K562 (cell line): ENCODE data around the gene OR4E2. TPM values are rescaled to one million over a fixed set of nuclear protein-coding genes. Genes with fewer than 3 reads are reported as not detected.

Source experiments
- ATAC-seq: fragments of 200-7000 bp; cut with Tn5 transposase; 3 replicates; pipeline ENCODE4 v1.9.1; 2020; ENCODE audit warnings: moderate library complexity
- BruUV-seq: library from RNA; stranded (reverse); fragments of 400-500 nt; replicated peaks from 2 replicates; lab custom pipeline; 2021; lab: Mats Ljungman, UMichigan
- CTCF ChIA-PET: fragments of 300-600 bp; formaldehyde crosslinking; extraction: SDS; loops from one replicate; lab custom pipeline; 2021; ENCODE audit warnings: low intra/inter-chr PET ratio; lab: Yijun Ruan, JAX
- POLR2A ChIA-PET: fragments of 300-600, 350-650 bp; sonication (Branson Sonifier 250); formaldehyde crosslinking; extraction: SDS; loops from one replicate; lab custom pipeline; 2021; ENCODE audit warnings: antibody characterized with exemption, inconsistent platforms; lab: Yijun Ruan, JAX
- DNase-seq, 4 experiments: peaks; one replicate each; pipeline versions ENCODE4 v3.0.0 to v3.0.0-alpha.2; 2011 to 2018; ENCODE audit warnings: low spot score in 3 of 4, mixed read lengths in 3 of 4; ENCODE audit errors: extremely low read depth in 1 of 4
- FAIRE-seq: peaks from 2 replicates; lab custom pipeline; 2011; peaks lifted over from hg19 to GRCh38; lab: Jason Lieb, UNC
- H2AFZ ChIP-seq: 2 replicates; pipeline ENCODE4 v1.6.0; 2011; ENCODE audit warnings: low read depth, low read length, control low read depth, inconsistent platforms
- H3K27ac ChIP-seq: fragments of 200-600 bp; 3 replicates; pipeline ENCODE4 v1.8.0; 2011; ENCODE audit warnings: low read depth, mild to moderate bottlenecking, control low read depth, inconsistent platforms, low read length, moderate library complexity, mixed read lengths; ENCODE audit errors: extremely low read depth
- H3K27me3 ChIP-seq, 2 experiments: fragments of 300-600 bp in 1 of 2; 2 replicates in 1 of 2; 3 replicates in 1 of 2; pipeline versions ENCODE4 v1.6.0 to v1.8.0; 2011; ENCODE audit warnings: inconsistent platforms in 2 of 2, low read length in 2 of 2, mild to moderate bottlenecking in 1 of 2, mixed read lengths in 1 of 2, moderate library complexity in 1 of 2; ENCODE audit not compliant: control insufficient read depth in 2 of 2, insufficient read depth in 2 of 2
- H3K36me3 ChIP-seq: fragments of 300-600 bp; 3 replicates; pipeline ENCODE4 v1.8.0; 2011; ENCODE audit warnings: mild to moderate bottlenecking, low read length, inconsistent platforms; ENCODE audit not compliant: control insufficient read depth, insufficient read depth
- H3K4me1 ChIP-seq, 2 experiments: fragments of 200-600 bp in 1 of 2; replicated peaks in 1 of 2; 2 replicates in 1 of 2; 3 replicates in 1 of 2; pipeline versions ENCODE4 v1.5.1 to v1.8.0; 2011; ENCODE audit warnings: inconsistent platforms in 2 of 2, low read length in 2 of 2, mild to moderate bottlenecking in 1 of 2, mixed read lengths in 1 of 2, moderate library complexity in 1 of 2; ENCODE audit not compliant: control insufficient read depth in 2 of 2, insufficient read depth in 2 of 2
- H3K4me2 ChIP-seq: 2 replicates; pipeline ENCODE4 v1.6.1; 2011; ENCODE audit warnings: low read length, control low read depth, inconsistent platforms, mixed read lengths; ENCODE audit not compliant: insufficient read depth
- H3K4me3 ChIP-seq: fragments of 200-600 bp; sonication (generic), shearing (Covaris generic); 2 replicates; pipeline ENCODE4 v1.5.1; 2016; ENCODE audit warnings: control low read depth, inconsistent platforms
- H3K79me2 ChIP-seq: fragments of 200-600 bp; 3 replicates; pipeline ENCODE4 v1.8.0; 2011; ENCODE audit warnings: low read length, inconsistent platforms; ENCODE audit not compliant: control insufficient read depth, insufficient read depth
- H3K9ac ChIP-seq, 2 experiments: 2 replicates each; pipeline versions ENCODE4 v1.6.0 to v1.6.1; 2011; ENCODE audit warnings: low read depth in 2 of 2, low read length in 2 of 2, control low read depth in 1 of 2, inconsistent platforms in 1 of 2, mild to moderate bottlenecking in 1 of 2, mixed read lengths in 1 of 2; ENCODE audit not compliant: insufficient read depth in 1 of 2
- H3K9me1 ChIP-seq: one replicate; pipeline ENCODE4 v1.6.0; 2011; ENCODE audit warnings: inconsistent platforms, mild to moderate bottlenecking, low read length, moderate library complexity; ENCODE audit not compliant: control insufficient read depth, insufficient read depth
- H3K9me3 ChIP-seq: replicated peaks from 2 replicates; pipeline ENCODE4 v1.5.1; 2011; ENCODE audit warnings: low read depth, low read length, inconsistent platforms; ENCODE audit not compliant: control insufficient read depth, insufficient read depth
- H4K20me1 ChIP-seq: replicated peaks from 2 replicates; pipeline ENCODE4 v1.6.1; 2011; ENCODE audit warnings: low read length, inconsistent platforms, mixed read lengths; ENCODE audit not compliant: control insufficient read depth, insufficient read depth
- MAZ ChIP-seq, 2 experiments: fragments of 450-650 bp in 1 of 2; sonication (generic) in 1 of 2; formaldehyde crosslinking; IDR thresholded peaks in 1 of 2; conservative IDR thresholded peaks in 1 of 2; 2 replicates each; pipeline versions ENCODE4 v1.4.0 to v1.5.0; 2020; ENCODE audit warnings: mild to moderate bottlenecking in 1 of 2, missing genetic modification reagents in 1 of 2
- PCBP1 ChIP-seq: fragments of 200-400 bp; formaldehyde crosslinking; IDR thresholded peaks from 2 replicates; pipeline ENCODE4 v1.6.1; 2018; ENCODE audit warnings: mild to moderate bottlenecking, low read depth, low read length; ENCODE audit not compliant: poor library complexity, severe bottlenecking
- ZZZ3 ChIP-seq: fragments of 450-650 bp; IDR thresholded peaks from 2 replicates; pipeline ENCODE4 v1.6.1; 2016; ENCODE audit warnings: antibody characterized with exemption, mild to moderate bottlenecking, moderate library complexity
- WGBS: fragments of 100-300 bp; shearing (Covaris generic); methylation state at CpG from one replicate; pipeline ENCODE4 v1.1.6; 2016; ENCODE audit warnings: low coverage, mixed read lengths; ENCODE audit not compliant: insufficient coverage; ENCODE audit errors: missing lambda C conversion rate; 5-methylcytosine and 5-hydroxymethylcytosine counted together
- in situ Hi-C: fragments of 300-500 bp; cut with MboI; formaldehyde crosslinking; loops from 4 replicates; pipeline ENCODE4 v1.15.0; 2018; ENCODE audit warnings: inconsistent platforms, mixed read lengths
- intact Hi-C: fragments of 100-400 bp; cut with micrococcal nuclease; formaldehyde crosslinking; loops from 2 replicates; pipeline ENCODE4 v1.14.2; 2022
- polyA plus RNA-seq, 8 experiments: library from polyadenylated mRNA; depleted of rRNA in 4 of 8; stranded (reverse) in 5 of 8; unstranded in 3 of 8; fragments of >200 nt; fragmentation: Nextera tagmentation in 2 of 8; fragmentation: Illumina TruSeq in 1 of 8; extraction: Ambion mirVana in 2 of 8; extraction: Trizol in 1 of 8; gene quantifications; 2 replicates each; pipeline versions ENCODE4 v1.2.1 to v1.2.3, GENCODE V29; 2011 to 2014; ENCODE audit warnings: inconsistent platforms in 1 of 8, missing spikeins in 1 of 8
- total RNA-seq, 7 experiments: library from RNA; depleted of rRNA in 6 of 7; stranded (reverse); fragments of >200 nt in 6 of 7; fragmentation: Illumina TruSeq in 2 of 7; extraction: Trizol in 2 of 7; gene quantifications; 2 replicates each; pipeline versions ENCODE4 v1.2.1 to v1.2.3, GENCODE V29; 2011 to 2021; ENCODE audit warnings: low replicate concordance in 1 of 7
- TF ChIP-seq, protein P1 (sequence below): fragments of 250-450 bp; sonication (Bioruptor Pico); IDR thresholded peaks from 2 replicates; pipeline ENCODE4 v1.9.0; 2021; ENCODE audit warnings: mild to moderate bottlenecking, inconsistent platforms

The OR4E2 gene
- total and polyA plus RNA-seq, 9 of the 15 experiments (the other 6 are each of a cell fraction or from before 2014, with no cell fraction given): not detected

DNA sequence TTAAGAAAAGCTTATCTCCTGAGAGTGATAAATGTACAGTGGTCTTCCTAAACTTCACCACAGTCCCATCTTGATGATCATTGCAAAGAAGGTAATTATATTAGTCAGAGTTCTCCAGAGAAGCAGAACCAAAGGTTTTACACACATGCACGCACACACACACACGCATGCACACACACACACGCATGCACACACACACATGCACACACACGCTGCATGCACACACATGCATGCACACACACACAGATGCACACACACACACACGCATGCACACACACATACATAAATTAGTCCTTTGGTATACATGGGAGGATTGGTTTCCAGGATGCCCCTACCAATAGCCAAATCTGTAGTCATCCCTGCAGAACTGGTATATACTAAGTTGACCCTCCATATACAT lies 580 bp downstream of the OR4E2 start (continued):
- TF ChIP-seq, protein P1, sequence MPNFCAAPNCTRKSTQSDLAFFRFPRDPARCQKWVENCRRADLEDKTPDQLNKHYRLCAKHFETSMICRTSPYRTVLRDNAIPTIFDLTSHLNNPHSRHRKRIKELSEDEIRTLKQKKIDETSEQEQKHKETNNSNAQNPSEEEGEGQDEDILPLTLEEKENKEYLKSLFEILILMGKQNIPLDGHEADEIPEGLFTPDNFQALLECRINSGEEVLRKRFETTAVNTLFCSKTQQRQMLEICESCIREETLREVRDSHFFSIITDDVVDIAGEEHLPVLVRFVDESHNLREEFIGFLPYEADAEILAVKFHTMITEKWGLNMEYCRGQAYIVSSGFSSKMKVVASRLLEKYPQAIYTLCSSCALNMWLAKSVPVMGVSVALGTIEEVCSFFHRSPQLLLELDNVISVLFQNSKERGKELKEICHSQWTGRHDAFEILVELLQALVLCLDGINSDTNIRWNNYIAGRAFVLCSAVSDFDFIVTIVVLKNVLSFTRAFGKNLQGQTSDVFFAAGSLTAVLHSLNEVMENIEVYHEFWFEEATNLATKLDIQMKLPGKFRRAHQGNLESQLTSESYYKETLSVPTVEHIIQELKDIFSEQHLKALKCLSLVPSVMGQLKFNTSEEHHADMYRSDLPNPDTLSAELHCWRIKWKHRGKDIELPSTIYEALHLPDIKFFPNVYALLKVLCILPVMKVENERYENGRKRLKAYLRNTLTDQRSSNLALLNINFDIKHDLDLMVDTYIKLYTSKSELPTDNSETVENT (CRISPR knock-in tag): no peak
- TF ChIP-seq, all 486 proteins: peak for 0

DNA sequence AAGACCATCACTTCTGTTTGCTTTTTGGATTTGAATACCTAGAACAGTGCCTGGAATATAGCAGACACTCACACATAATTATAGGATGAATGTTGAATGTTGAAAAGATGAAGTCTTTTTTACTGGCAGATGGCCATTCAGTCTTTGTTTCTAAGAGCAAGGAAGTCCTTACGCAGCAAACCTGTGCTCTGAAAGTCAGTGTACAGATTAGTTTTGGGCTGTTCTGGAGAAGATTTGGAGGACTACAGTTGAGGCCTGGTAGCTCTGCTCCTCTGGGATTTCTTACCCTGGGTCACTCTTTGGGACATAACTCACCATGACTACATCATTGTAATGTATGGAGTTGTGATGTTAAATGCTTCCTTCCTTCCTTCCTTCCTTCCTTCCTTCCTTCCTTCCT lies 3.3 kb downstream of the OR4E2 start:
- no peaks in the 10 kb centered on the region for H4K20me1 ChIP-seq
- ChIA-PET POLR2A (no interaction called here), CTCF (no interaction called here)
- no peaks in the 10 kb centered on the region; a peak in 1 of 5 replicates for H3K27me3 ChIP-seq
- in situ Hi-C loops (no loop called here), intact Hi-C loops (no loop called here)
- no peaks in the 10 kb centered on the region for H3K9me1 ChIP-seq
- BruUV-seq: no TSS peak
- no peak for DNase-seq
- H3K4me2 ChIP-seq: no peak overlapping the region
- 0% methylated on average over 1 of the region's 1 CpG for WGBS
- no peak overlapping the region for H3K9ac ChIP-seq
- TF ChIP-seq ZZZ3 (no peak), MAZ (CRISPR knock-in tag; conservative IDR thresholded peaks at IDR 0.05 in 1 of 2, IDR thresholded peaks at IDR 0.05 in 1 of 2) (no peak), PCBP1 (no peak)
- H3K36me3 ChIP-seq: no peaks in the 10 kb centered on the region
- no peaks in the 10 kb centered on the region for H3K79me2 ChIP-seq
- no peaks in the 10 kb centered on the region for H3K4me1 ChIP-seq
- H3K27ac ChIP-seq: no peak overlapping the region
- ATAC-seq: no peak
- no peak overlapping the region for H2AFZ ChIP-seq
- no peak for FAIRE-seq
- no peaks in the 10 kb centered on the region for H3K9me3 ChIP-seq
- H3K4me3 ChIP-seq: no peak overlapping the region
